Astrocyte (in vitro differentiated cells and primary cell): ENCODE measurements around the gene MT3.

Experiments
- CTCF ChIP-seq: IDR thresholded peaks from 2 replicates; pipeline ENCODE4 v1.5.1; 2011; ENCODE audit warnings: low read depth, mild to moderate bottlenecking, inconsistent platforms, low read length, moderate library complexity; ENCODE audit not compliant: insufficient read depth
- EZH2 ChIP-seq: IDR thresholded peaks from 2 replicates; pipeline ENCODE4 v1.6.1; 2012; ENCODE audit warnings: mild to moderate bottlenecking, low read length, inconsistent platforms; ENCODE audit not compliant: insufficient read depth

- no peak for TF ChIP-seq CTCF
- TF ChIP-seq EZH2 = no peak
Observed at GRCh38 chr16:56542039-56542438, 47.3 kb upstream of the MT3 start.
